Adrenal gland (tissue), 12 donors: Measurements from ENCODE around the gene GPRC5B. TPM values are rescaled to one million over a fixed set of nuclear protein-coding genes. Genes with fewer than 3 reads are reported as not detected.

Experiments used
- DNase-seq, 7 donors: peaks; one replicate each; pipeline ENCODE4 v3.0.0-alpha.2; 2019 to 2020
- H3K27ac ChIP-seq, 5 donors: fragments of 200-600 bp; sonication (generic) in 4 of 5; 1 replicate in 3 of 5; 2 replicates in 2 of 5; pipeline versions ENCODE4 v1.5.1 to v1.8.0; 2016 to 2020; ENCODE audit warnings: mild to moderate bottlenecking in 1 of 5
- H3K27me3 ChIP-seq: fragments of 200-600 bp; 2 replicates; pipeline ENCODE4 v1.8.0; 2021
- H3K36me3 ChIP-seq, 2 donors: fragments of 200-600 bp; replicated peaks in 1 of 2; 1 replicate in 1 of 2; 2 replicates in 1 of 2; pipeline versions ENCODE4 v1.5.1 to v1.8.0; 2018 to 2022
- H3K4me1 ChIP-seq, 2 donors: fragments of 200-600 bp; replicated peaks in 1 of 2; 1 replicate in 1 of 2; 2 replicates in 1 of 2; pipeline versions ENCODE4 v1.5.1 to v1.8.0; 2018 to 2021
- H3K4me3 ChIP-seq, 4 donors: fragments of 200-600 bp; sonication (generic) in 3 of 4; one replicate each; pipeline ENCODE4 v1.5.1; 2016 to 2018
- H3K9me3 ChIP-seq, 3 donors: fragments of 200-600 bp; sonication (generic) in 1 of 3; replicated peaks in 1 of 3; 1 replicate in 2 of 3; 2 replicates in 1 of 3; pipeline versions ENCODE4 v1.5.1 to v1.8.0; 2016 to 2021
- CTCF ChIP-seq, 6 experiments: fragments of 450-650 bp in 4 of 6; fragments of 200-600 bp in 2 of 6; sonication (generic) in 1 of 6; IDR thresholded peaks; 1 replicate in 5 of 6; 2 replicates in 1 of 6; pipeline versions ENCODE4 v1.5.1 to v1.8.0; 2016 to 2021; ENCODE audit warnings: antibody characterized with exemption in 6 of 6, mild to moderate bottlenecking in 2 of 6, moderate library complexity in 1 of 6
- POLR2A ChIP-seq, 2 donors: fragments of 450-650 bp; IDR thresholded peaks; one replicate each; pipeline ENCODE4 v1.6.1; 2017; ENCODE audit warnings: antibody characterized with exemption in 2 of 2, mild to moderate bottlenecking in 2 of 2, moderate library complexity in 1 of 2
- WGBS, 4 donors: extraction: QIAGEN DNeasy Blood & Tissue Kit in 2 of 4; methylation state at CpG; one replicate each; pipeline versions ENCODE4 v1.1.5 to v1.1.7; 2013 to 2017; 5-methylcytosine and 5-hydroxymethylcytosine counted together
- intact Hi-C, 2 donors: fragments of 100-400 bp; cut with DNase I; formaldehyde crosslinking; loops; one replicate each; pipeline versions ENCODE4 v1.14.1 to v1.15.0; 2022 to 2023
- polyA plus RNA-seq, 3 donors: library from polyadenylated mRNA; stranded (reverse); fragments of 200-250 nt in 2 of 3; fragments of 350-450 nt in 1 of 3; fragmentation: Illumina TruSeq in 1 of 3; extraction: RNeasy Lipid Tissue Mini Kit (QIAGEN cat#74804) in 1 of 3; gene quantifications; one replicate each; pipeline ENCODE4 v1.2.3, GENCODE V29; 2013 to 2014
- total RNA-seq, 9 donors: library from RNA; depleted of rRNA in 4 of 9; stranded (reverse); fragments of >200 nt in 4 of 9; fragments of 120-200 nt in 1 of 9; fragmentation: NEBNext Ultra II Directional in 1 of 9; extraction: Animal tissue kit (Norgen Biotek cat#: 25700) in 1 of 9; gene quantifications; one replicate each; pipeline versions ENCODE4 v1.1.0 to v1.2.4, GENCODE V29; 2013 to 2023
- donor health status: healthy with polysubstance abuse.
- donor health status: Bipolar disorder and iron deficiency.
- donor health status: DM: yes; HTN: yes; CAD: no.
- donor health status: DM: no; HTN: no; CAD: no.
- donor health status: DM: no; HTN: no; CAD: no.
- donor health status: DM: yes; HTN: yes; CAD: no.

GPRC5B gene
- total and polyA plus RNA-seq, 12 donors: 7.9 to 26.4 (median 22.0) TPM

GRCh38 chr16:19898166-19898565, 13.5 kb upstream of the GPRC5B start:
- no peak for DNase-seq
- no peak overlapping the region for H3K27ac ChIP-seq
- H3K27me3 ChIP-seq: no peaks in the 10 kb centered on the region
- TF ChIP-seq POLR2A (IDR thresholded peaks at IDR 0.05) (no peak), CTCF (IDR thresholded peaks at IDR 0.05) (no peak)
- no peaks in the 10 kb centered on the region for H3K36me3 ChIP-seq
- H3K4me3 ChIP-seq: no peak overlapping the region
- no peaks in the 10 kb centered on the region for H3K9me3 ChIP-seq
- WGBS, 4 donors: 63 to 83% (median 71%) methylated on average over 3 to 5 of the region's 5 CpGs
- intact Hi-C loops: no loop called here
- no peaks in the 10 kb centered on the region for H3K4me1 ChIP-seq

GRCh38 chr16:19896951-19897350, 12.3 kb upstream of the GPRC5B start:
- no peaks in the 10 kb centered on the region for H3K27me3 ChIP-seq
- no peak overlapping the region for H3K27ac ChIP-seq
- H3K4me1 ChIP-seq: no peaks in the 10 kb centered on the region
- intact Hi-C loops: no loop called here
- no peak overlapping the region for H3K4me3 ChIP-seq
- no peak for TF ChIP-seq POLR2A (IDR thresholded peaks at IDR 0.05)
- TF ChIP-seq CTCF (IDR thresholded peaks at IDR 0.05): no peak
- WGBS, 4 donors: 87 to 90% (median 88%) methylated on average over 4 to 5 of the region's 5 CpGs
- no peaks in the 10 kb centered on the region for H3K9me3 ChIP-seq
- no peak for DNase-seq
- no peaks in the 10 kb centered on the region for H3K36me3 ChIP-seq

DNA sequence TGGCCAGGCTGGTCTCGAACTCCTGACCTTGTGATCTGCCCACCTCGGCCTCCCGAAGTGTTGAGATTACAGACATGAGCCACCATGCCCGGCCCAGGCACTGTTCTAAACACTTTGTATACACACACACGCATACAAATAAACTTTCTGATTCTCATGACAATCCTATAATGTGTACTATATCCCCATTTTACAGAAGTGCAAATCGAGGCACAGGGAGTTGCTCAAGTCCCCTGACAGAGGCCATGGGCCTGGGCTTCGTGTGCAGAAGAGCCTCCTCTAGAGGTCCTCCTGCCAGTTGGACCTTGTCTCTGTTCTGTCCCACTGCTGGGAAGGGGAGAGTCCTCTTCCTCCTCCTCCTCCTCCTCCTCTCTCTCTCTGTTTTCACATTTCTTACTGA, 9.9 kb upstream of the GPRC5B start:
- no peaks in the 10 kb centered on the region for H3K27me3 ChIP-seq
- intact Hi-C loops: no loop called here
- no peaks in the 10 kb centered on the region for H3K9me3 ChIP-seq
- no peaks in the 10 kb centered on the region for H3K36me3 ChIP-seq
- no peak overlapping the region for H3K27ac ChIP-seq
- H3K4me3 ChIP-seq: no peak overlapping the region
- WGBS, 4 donors: 79 to 88% (median 83%) methylated on average over 7 of the region's 7 CpGs
- TF ChIP-seq CTCF (IDR thresholded peaks at IDR 0.05) (no peak), POLR2A (IDR thresholded peaks at IDR 0.05) (no peak)
- DNase-seq: no peak
- H3K4me1 ChIP-seq: no peaks in the 10 kb centered on the region

DNA sequence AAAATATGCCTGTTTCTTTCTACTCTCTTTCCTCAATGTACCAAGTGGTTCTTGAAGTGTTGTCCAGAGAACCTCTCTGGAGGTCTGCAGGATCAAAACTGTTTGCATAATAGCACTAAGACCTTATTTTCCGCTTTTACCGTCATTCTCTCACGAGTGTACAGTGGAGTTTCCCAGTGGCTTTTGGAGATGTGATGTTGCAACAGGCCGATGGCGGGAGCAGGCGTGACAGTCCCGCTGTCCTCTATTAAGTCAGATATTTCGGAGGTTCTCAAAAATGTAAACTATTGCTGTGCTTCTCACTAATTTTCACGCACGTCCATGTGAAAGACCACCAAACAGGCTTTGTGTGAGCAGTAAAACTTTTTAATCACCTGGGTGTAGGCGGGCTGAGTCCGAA, 8.3 kb upstream of the GPRC5B start:
- Histone ChIP-seq H3K9me3 (no peaks in the 10 kb centered on the region), H3K36me3 (no peaks in the 10 kb centered on the region), H3K27ac (no peak overlapping the region), H3K27me3 (no peaks in the 10 kb centered on the region), H3K4me3 (no peak overlapping the region), H3K4me1 (no peaks in the 10 kb centered on the region)
- intact Hi-C loops: no loop called here
- no peak for TF ChIP-seq CTCF (IDR thresholded peaks at IDR 0.05)
- no peak for TF ChIP-seq POLR2A (IDR thresholded peaks at IDR 0.05)
- WGBS, 4 donors: 86 to 93% (median 90%) methylated on average over 12 of the region's 12 CpGs
- no peak for DNase-seq
